GM12864 (cell line): Measurements from ENCODE around the gene NCOR1.

Source experiments
- DNase-seq: peaks from one replicate; pipeline ENCODE4 v3.0.0-alpha.2; 2011; ENCODE audit warnings: low read depth
- H3K4me3 ChIP-seq: 2 replicates; pipeline ENCODE4 v1.5.1; 2011; ENCODE audit warnings: mild to moderate bottlenecking, low read depth, low read length, control low read depth
- TF ChIP-seq, protein P1 (sequence below): IDR thresholded peaks from 2 replicates; pipeline ENCODE4 v1.5.1; 2011; ENCODE audit warnings: low read depth, mild to moderate bottlenecking, moderate library complexity, low read length, control low read depth, inconsistent platforms; ENCODE audit errors: missing control alignments

NCOR1 gene

GRCh38 chr17:16013943-16014407 is 201.4 kb downstream of the NCOR1 start:
- TF ChIP-seq, protein P1, sequence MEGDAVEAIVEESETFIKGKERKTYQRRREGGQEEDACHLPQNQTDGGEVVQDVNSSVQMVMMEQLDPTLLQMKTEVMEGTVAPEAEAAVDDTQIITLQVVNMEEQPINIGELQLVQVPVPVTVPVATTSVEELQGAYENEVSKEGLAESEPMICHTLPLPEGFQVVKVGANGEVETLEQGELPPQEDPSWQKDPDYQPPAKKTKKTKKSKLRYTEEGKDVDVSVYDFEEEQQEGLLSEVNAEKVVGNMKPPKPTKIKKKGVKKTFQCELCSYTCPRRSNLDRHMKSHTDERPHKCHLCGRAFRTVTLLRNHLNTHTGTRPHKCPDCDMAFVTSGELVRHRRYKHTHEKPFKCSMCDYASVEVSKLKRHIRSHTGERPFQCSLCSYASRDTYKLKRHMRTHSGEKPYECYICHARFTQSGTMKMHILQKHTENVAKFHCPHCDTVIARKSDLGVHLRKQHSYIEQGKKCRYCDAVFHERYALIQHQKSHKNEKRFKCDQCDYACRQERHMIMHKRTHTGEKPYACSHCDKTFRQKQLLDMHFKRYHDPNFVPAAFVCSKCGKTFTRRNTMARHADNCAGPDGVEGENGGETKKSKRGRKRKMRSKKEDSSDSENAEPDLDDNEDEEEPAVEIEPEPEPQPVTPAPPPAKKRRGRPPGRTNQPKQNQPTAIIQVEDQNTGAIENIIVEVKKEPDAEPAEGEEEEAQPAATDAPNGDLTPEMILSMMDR = peak; percentile 11
- H3K4me3 ChIP-seq = no peak overlapping the region
- DNase-seq = no peak

DNA sequence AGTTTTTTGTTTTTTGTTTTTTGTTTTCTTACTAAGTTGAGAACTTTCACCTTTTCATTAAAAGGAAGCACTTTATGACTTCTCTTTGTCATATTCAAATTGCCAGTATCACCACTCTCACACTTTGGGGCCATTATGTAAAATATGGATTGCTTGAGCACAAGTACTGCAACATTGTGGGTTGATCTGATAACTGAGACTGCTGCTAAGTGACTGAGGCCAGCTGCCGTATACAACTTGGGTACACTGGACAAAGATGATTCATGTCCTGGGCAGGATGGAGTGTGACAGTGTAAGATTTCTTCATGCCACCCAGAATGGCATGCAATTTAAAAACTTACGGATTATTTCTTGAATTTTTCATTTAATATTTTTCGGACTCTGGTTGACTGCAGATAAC is 207.9 kb downstream of the NCOR1 start:
- TF ChIP-seq, protein P1 = no peak
- DNase-seq = no peak
- H3K4me3 ChIP-seq = no peak overlapping the region

GRCh38 chr17:16005636-16006035 is 209.7 kb downstream of the NCOR1 start:
- TF ChIP-seq, protein P1 = no peak
- no peak overlapping the region for H3K4me3 ChIP-seq
- DNase-seq = no peak

GRCh38 chr17:16003841-16004240 is 211.5 kb downstream of the NCOR1 start:
- TF ChIP-seq, protein P1 = no peak
- no peak for DNase-seq
- no peak overlapping the region for H3K4me3 ChIP-seq

- no peak for DNase-seq
- TF ChIP-seq, protein P1 = no peak
- H3K4me3 ChIP-seq = no peak overlapping the region
Observed at GRCh38 chr17:16002708-16003260, 212.6 kb downstream of the NCOR1 start.

- TF ChIP-seq, protein P1 = no peak
- DNase-seq = no peak
- H3K4me3 ChIP-seq = peak overlapping the region; percentile 74
Observed at GRCh38 chr17:16001226-16001897, 214.0 kb downstream of the NCOR1 start.
